ENCODE results near the gene DIS3L2. TPM values are rescaled to one million over a fixed set of nuclear protein-coding genes. Genes with fewer than 3 reads are reported as not detected.

Gene DIS3L2
- total RNA-seq, 4 donors from 2014 or later, result 10.3 to 63.9 (median 29.7) TPM

- H3K36me3 ChIP-seq, result no peaks in the 10 kb centered on the region
These were observed 339.4 kb downstream of the DIS3L2 start for GRCh38 chr2:232300894-232301387.

GRCh38 chr2:232304236-232304635, 342.7 kb downstream of the DIS3L2 start:
- Histone ChIP-seq H3K4me1 (no peaks in the 10 kb centered on the region), H3K36me3 (no peaks in the 10 kb centered on the region), H3K4me3 (no peak overlapping the region), H3K9me3 (no peaks in the 10 kb centered on the region), H3K27ac (no peak overlapping the region), H3K27me3 (no peaks in the 10 kb centered on the region)
- TF ChIP-seq CTCF (IDR thresholded peaks at IDR 0.05) (no peak), POLR2A (IDR thresholded peaks at IDR 0.05) (no peak)
- no peak for DNase-seq
- intact Hi-C loops (cut with DNase I; ENCODE audit: low total_unique reads), result no loop called here

More at GRCh38 chr2:232300894-232301387, 339.4 kb downstream of the DIS3L2 start:
- TF ChIP-seq POLR2A (IDR thresholded peaks at IDR 0.05) (no peak), CTCF (IDR thresholded peaks at IDR 0.05) (no peak)
- H3K27me3 ChIP-seq, result no peaks in the 10 kb centered on the region
- H3K4me1 ChIP-seq, result no peaks in the 10 kb centered on the region
- no peak for DNase-seq
- intact Hi-C loops (cut with DNase I; ENCODE audit: low total_unique reads), result no loop called here
- no peaks in the 10 kb centered on the region for H3K9me3 ChIP-seq
- H3K4me3 ChIP-seq, result no peak overlapping the region
- no peak overlapping the region for H3K27ac ChIP-seq

DNA sequence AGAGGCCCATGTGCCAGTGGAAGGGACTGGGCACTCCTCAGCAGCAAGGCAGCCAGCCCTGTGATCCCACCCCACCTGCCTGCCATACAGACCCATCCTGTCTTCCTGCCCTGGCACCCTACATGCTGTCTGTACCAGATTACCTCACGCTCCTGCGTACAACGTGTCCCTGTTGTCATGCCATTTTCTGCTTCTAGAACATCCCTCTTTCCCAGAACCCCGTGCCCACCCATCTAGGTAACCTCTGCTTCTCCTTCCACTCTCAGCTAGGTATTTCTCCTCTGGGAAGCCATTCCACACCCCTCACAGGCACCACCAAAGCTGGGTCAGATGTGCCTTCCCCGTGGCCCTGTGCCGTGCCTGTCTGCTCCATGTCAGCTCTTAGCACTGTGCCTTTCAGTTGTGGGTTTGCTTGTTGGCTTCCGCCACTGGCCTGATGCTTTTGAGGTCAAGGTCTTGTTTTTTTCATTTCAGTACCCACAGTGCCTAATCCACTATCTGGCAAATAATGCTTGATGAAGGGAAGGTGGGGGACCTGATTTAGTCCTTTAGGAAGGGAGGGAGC, 345.3 kb downstream of the DIS3L2 start:
- H3K4me1 ChIP-seq, result no peaks in the 10 kb centered on the region

GRCh38 chr2:232307854-232308253, 346.3 kb downstream of the DIS3L2 start:
- H3K4me1 ChIP-seq, result no peaks in the 10 kb centered on the region
- DNase-seq, result no peak
- intact Hi-C loops (cut with DNase I; ENCODE audit: low total_unique reads), result no loop called here
- H3K36me3 ChIP-seq, result no peaks in the 10 kb centered on the region
- no peak for TF ChIP-seq CTCF (IDR thresholded peaks at IDR 0.05)
- TF ChIP-seq POLR2A (IDR thresholded peaks at IDR 0.05), result no peak
- no peak overlapping the region for H3K4me3 ChIP-seq
- no peak overlapping the region for H3K27ac ChIP-seq
- no peaks in the 10 kb centered on the region for H3K27me3 ChIP-seq
- H3K9me3 ChIP-seq, result peaks cover 0 to 5% of the 10 kb centered on the region in 2 donors

More for the DNA sequence above, 345.3 kb downstream of the DIS3L2 start:
- no peak for TF ChIP-seq CTCF (IDR thresholded peaks at IDR 0.05)
- TF ChIP-seq POLR2A (IDR thresholded peaks at IDR 0.05), result no peak
- Histone ChIP-seq H3K27me3 (no peaks in the 10 kb centered on the region), H3K27ac (no peak overlapping the region), H3K36me3 (no peaks in the 10 kb centered on the region), H3K4me3 (no peak overlapping the region), H3K9me3 (peaks cover 0 to 3% of the 10 kb centered on the region in 2 donors)
- intact Hi-C loops (cut with DNase I; ENCODE audit: low total_unique reads), result no loop called here
- no peak for DNase-seq

DNA sequence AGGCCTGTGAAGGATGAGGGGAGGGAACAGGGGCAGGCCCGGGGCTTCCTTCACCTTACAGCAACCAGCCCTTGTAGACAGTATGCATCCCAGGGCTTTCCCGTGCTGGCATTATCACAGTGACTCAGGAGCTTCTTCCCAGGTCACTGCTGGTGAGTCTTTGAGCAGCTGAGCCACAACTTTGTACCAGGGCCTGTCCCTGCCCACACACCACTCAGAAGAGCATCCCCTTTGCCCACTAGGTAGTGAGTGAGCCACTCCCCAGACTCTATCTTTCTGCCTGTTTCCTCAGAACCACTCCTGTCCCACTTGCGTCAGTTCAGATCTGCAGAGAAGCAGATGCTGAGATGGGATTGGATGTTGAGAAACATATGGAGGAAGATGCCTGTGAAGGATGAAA, 347.5 kb downstream of the DIS3L2 start:
- Histone ChIP-seq H3K27me3 (no peaks in the 10 kb centered on the region), H3K4me3 (no peak overlapping the region), H3K9me3 (peaks cover 0 to 5% of the 10 kb centered on the region in 2 donors), H3K36me3 (no peaks in the 10 kb centered on the region), H3K27ac (no peak overlapping the region), H3K4me1 (no peaks in the 10 kb centered on the region)
- TF ChIP-seq CTCF (IDR thresholded peaks at IDR 0.05), result no peak
- no peak for TF ChIP-seq POLR2A (IDR thresholded peaks at IDR 0.05)
- no peak for DNase-seq
- intact Hi-C loops (cut with DNase I; ENCODE audit: low total_unique reads), result no loop called here

All from uterus (tissue), 4 donors.